CD4-positive, alpha-beta T cell (primary cell): Measurements from ENCODE around the gene ORM2. TPM values are rescaled to one million over a fixed set of nuclear protein-coding genes. Genes with fewer than 3 reads are reported as not detected.

Experiments used
- ATAC-seq: fragments of 200-7000 bp; cut with Tn5 transposase; one replicate; pipeline ENCODE4 v1.10.0; 2022; ENCODE audit warnings: mild to moderate bottlenecking; ENCODE audit not compliant: poor library complexity
- CTCF ChIA-PET: fragments of 350-600 bp; sonication (Branson Sonifier 250); formaldehyde crosslinking; loops from one replicate; lab custom pipeline; 2021; ENCODE audit warnings: antibody characterized with exemption, inconsistent platforms; lab: Charles Lee
- POLR2A ChIA-PET: fragments of 350-600 bp; sonication (Branson Sonifier 250); formaldehyde crosslinking; loops from one replicate; lab custom pipeline; 2021; ENCODE audit warnings: antibody characterized with exemption, inconsistent platforms; lab: Charles Lee
- DNase-seq, 14 experiments: peaks; one replicate each; pipeline ENCODE4 v3.0.0-alpha.2; 2013 to 2020; ENCODE audit warnings: mixed read lengths in 2 of 14
- H3K27ac ChIP-seq, 2 donors: one replicate each; pipeline versions ENCODE4 v1.5.1 to v1.7.0; 2013; ENCODE audit warnings: low read length in 2 of 2, low read depth in 1 of 2, mild to moderate bottlenecking in 1 of 2
- H3K27me3 ChIP-seq, 2 experiments: 1 replicate in 1 of 2; 2 replicates in 1 of 2; pipeline versions ENCODE4 v1.6.1 to v1.7.0; 2013; ENCODE audit warnings: low read length in 2 of 2, control low read depth in 1 of 2, mild to moderate bottlenecking in 1 of 2, moderate library complexity in 1 of 2; ENCODE audit not compliant: insufficient read depth in 2 of 2, control insufficient read depth in 1 of 2
- H3K36me3 ChIP-seq: one replicate; pipeline ENCODE4 v1.6.1; 2013; ENCODE audit warnings: low read length, control low read depth; ENCODE audit not compliant: insufficient read depth
- H3K4me1 ChIP-seq: one replicate; pipeline ENCODE4 v1.6.1; 2013; ENCODE audit warnings: low read length, control low read depth; ENCODE audit not compliant: insufficient read depth
- H3K4me3 ChIP-seq: one replicate; pipeline ENCODE4 v1.5.1; 2013; ENCODE audit warnings: mild to moderate bottlenecking, low read length, moderate library complexity
- H3K9me3 ChIP-seq, 2 experiments: 1 replicate in 1 of 2; 2 replicates in 1 of 2; pipeline versions ENCODE4 v1.6.1 to v1.7.0; 2013; ENCODE audit warnings: low read length in 2 of 2, mild to moderate bottlenecking in 2 of 2, control low read depth in 1 of 2, moderate library complexity in 1 of 2; ENCODE audit not compliant: control insufficient read depth in 1 of 2, insufficient read depth in 1 of 2
- H3K27ac Mint-ChIP-seq: one replicate; pipeline ENCODE4 v1.8.0; 2020; ENCODE audit warnings: mixed read lengths
- H3K27me3 Mint-ChIP-seq: one replicate; pipeline ENCODE4 v1.8.0; 2021; ENCODE audit warnings: mixed read lengths
- H3K36me3 Mint-ChIP-seq: one replicate; pipeline ENCODE4 v1.8.0; 2021; ENCODE audit warnings: low read depth, mixed read lengths
- H3K4me1 Mint-ChIP-seq: one replicate; pipeline ENCODE4 v1.8.0; 2021; ENCODE audit warnings: low read depth, mixed read lengths
- H3K4me3 Mint-ChIP-seq: one replicate; pipeline ENCODE4 v1.8.0; 2020; ENCODE audit warnings: mild to moderate bottlenecking, mixed read lengths
- H3K9me3 Mint-ChIP-seq: one replicate; pipeline ENCODE4 v1.8.0; 2020; ENCODE audit warnings: mixed read lengths
- intact Hi-C, 2 experiments: fragments of 100-400 bp; cut with DNase I in 1 of 2; cut with micrococcal nuclease in 1 of 2; formaldehyde crosslinking; loops; one replicate each; pipeline versions ENCODE4 v1.15.1 to v1.9.0; 2023 to 2025; cut with DNase I, micrococcal nuclease
- total RNA-seq, 174 experiments: library from RNA in 2 of 174; stranded (reverse) in 2 of 174; gene quantifications; one replicate each; pipeline ENCODE4 v1.2.3 and lab custom pipeline; 2021 to 2026
- TF ChIP-seq, protein P1 (sequence below): fragments of 200-600 bp; IDR thresholded peaks from one replicate; pipeline ENCODE4 v1.8.0; 2022; ENCODE audit warnings: antibody characterized with exemption, mild to moderate bottlenecking

The ORM2 gene
- total RNA-seq, 2 experiments from 2014 or later = not detected

DNA sequence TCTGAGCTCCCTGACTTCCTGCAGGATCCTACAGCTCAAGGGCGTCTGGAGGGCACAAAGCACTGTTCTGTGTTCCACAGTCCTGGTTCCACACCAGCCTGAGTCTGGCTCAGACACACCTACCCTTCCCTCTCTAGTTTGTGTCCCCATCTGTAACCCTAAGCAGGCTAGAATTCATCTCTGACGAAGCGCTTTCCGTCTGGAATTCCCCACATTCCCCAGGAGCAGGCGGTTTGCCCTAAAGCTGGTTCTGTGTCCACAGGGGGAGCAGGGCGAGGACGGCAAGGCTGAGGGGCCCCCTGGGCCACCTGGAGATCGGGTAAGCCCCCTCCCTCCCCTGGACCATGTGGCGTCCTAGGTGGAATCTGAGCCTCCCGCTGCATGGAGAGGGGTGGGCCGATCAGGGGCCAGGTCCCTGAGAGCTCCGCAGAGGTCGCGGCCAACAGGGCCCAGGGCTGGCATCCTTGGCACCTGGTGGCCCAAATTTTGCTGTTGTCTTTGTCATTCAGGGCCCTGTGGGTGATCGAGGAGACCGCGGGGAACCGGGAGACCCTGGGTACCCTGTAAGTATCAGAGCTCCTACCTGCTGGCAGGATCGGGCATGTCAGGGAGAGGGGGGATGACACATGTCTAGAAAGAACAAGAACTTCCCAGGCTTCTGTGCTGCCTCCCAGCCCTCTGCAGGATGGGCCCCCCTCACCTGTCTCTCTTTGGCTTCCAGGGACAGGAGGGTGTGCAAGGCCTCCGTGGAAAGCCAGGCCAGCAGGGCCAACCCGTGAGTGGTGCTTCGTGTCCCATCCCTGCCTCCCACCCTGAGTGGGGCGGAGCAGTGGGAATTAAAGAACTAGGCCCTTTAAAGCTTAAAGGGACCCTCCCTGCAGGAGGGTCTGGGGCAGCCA, 41.2 kb upstream of the ORM2 start:
- Mint-ChIP-seq H3K27ac (no peak overlapping the region), H3K36me3 (no peaks in the 10 kb centered on the region), H3K4me3 (no peak overlapping the region), H3K27me3 (peaks cover 6% of the 10 kb centered on the region), H3K4me1 (no peaks in the 10 kb centered on the region), H3K9me3 (no peaks in the 10 kb centered on the region)
- Histone ChIP-seq H3K27me3 (no peaks in the 10 kb centered on the region), H3K4me1 (peaks cover 3% of the 10 kb centered on the region), H3K27ac (no peak overlapping the region), H3K9me3 (no peaks in the 10 kb centered on the region), H3K36me3 (no peaks in the 10 kb centered on the region), H3K4me3 (no peak overlapping the region)
- POLR2A ChIA-PET = no interaction called here
- ATAC-seq (no peak), DNase-seq (peak in 1 of 14 experiments; percentile 6)
- intact Hi-C loops = no loop called here
- TF ChIP-seq, protein P1, sequence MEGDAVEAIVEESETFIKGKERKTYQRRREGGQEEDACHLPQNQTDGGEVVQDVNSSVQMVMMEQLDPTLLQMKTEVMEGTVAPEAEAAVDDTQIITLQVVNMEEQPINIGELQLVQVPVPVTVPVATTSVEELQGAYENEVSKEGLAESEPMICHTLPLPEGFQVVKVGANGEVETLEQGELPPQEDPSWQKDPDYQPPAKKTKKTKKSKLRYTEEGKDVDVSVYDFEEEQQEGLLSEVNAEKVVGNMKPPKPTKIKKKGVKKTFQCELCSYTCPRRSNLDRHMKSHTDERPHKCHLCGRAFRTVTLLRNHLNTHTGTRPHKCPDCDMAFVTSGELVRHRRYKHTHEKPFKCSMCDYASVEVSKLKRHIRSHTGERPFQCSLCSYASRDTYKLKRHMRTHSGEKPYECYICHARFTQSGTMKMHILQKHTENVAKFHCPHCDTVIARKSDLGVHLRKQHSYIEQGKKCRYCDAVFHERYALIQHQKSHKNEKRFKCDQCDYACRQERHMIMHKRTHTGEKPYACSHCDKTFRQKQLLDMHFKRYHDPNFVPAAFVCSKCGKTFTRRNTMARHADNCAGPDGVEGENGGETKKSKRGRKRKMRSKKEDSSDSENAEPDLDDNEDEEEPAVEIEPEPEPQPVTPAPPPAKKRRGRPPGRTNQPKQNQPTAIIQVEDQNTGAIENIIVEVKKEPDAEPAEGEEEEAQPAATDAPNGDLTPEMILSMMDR = no peak
- CTCF ChIA-PET = no interaction called here

DNA sequence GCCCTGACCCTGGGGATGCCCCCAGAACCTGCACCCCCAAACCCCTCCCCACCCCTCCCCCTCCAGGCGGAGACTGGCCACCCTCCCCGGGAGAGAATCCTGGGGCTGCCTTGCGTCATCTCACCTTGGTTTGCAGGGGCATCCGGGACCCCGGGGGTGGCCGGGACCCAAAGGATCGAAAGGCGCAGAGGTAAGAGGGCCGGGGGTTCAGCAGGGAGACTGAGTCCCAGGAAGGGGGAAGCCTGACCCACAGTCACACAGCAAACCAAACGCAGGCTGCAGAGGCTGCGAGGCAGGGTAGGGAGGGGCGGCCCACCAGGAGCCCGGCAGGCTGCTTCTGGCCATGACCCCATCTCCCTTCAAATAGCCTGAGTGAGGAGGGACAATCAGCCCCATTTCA, 40.6 kb upstream of the ORM2 start:
- Mint-ChIP-seq H3K4me1 (no peaks in the 10 kb centered on the region), H3K27me3 (peaks cover 6% of the 10 kb centered on the region), H3K9me3 (no peaks in the 10 kb centered on the region), H3K36me3 (no peaks in the 10 kb centered on the region), H3K4me3 (no peak overlapping the region), H3K27ac (no peak overlapping the region)
- intact Hi-C loops = no loop called here
- peak in 2 of 14 experiments; percentile 3 to 16 for DNase-seq
- Histone ChIP-seq H3K27ac (no peak overlapping the region), H3K4me3 (no peak overlapping the region), H3K27me3 (no peaks in the 10 kb centered on the region), H3K9me3 (peaks cover 0 to 4% of the 10 kb centered on the region in 2 experiments), H3K4me1 (peaks cover 3% of the 10 kb centered on the region), H3K36me3 (no peaks in the 10 kb centered on the region)
- ChIA-PET POLR2A (no interaction called here), CTCF (no interaction called here)
- ATAC-seq = no peak
- TF ChIP-seq, protein P1 = no peak

GRCh38 chr9:114289571-114290481, 39.8 kb upstream of the ORM2 start:
- H3K27me3 Mint-ChIP-seq = peaks cover 6% of the 10 kb centered on the region
- H3K27me3 ChIP-seq = no peaks in the 10 kb centered on the region
- intact Hi-C loops = loop anchor here in 1 of 2 experiments (1.0 to 2.0 kb wide), 2 partner anchors 181 to 208 kb away; no protein-coding TSS in a partner anchor
- H3K4me1 ChIP-seq = peaks cover 3% of the 10 kb centered on the region
- POLR2A ChIA-PET = no interaction called here
- H3K4me1 Mint-ChIP-seq = no peaks in the 10 kb centered on the region
- H3K27ac Mint-ChIP-seq = no peak overlapping the region
- no peaks in the 10 kb centered on the region for H3K36me3 Mint-ChIP-seq
- CTCF ChIA-PET = no interaction called here
- TF ChIP-seq, protein P1 = no peak
- H3K9me3 ChIP-seq = peaks cover 4% of the 10 kb centered on the region in 2 experiments
- no peaks in the 10 kb centered on the region for H3K9me3 Mint-ChIP-seq
- no peak overlapping the region for H3K27ac ChIP-seq
- ATAC-seq = no peak
- H3K4me3 ChIP-seq = no peak overlapping the region
- no peak overlapping the region for H3K4me3 Mint-ChIP-seq
- peak in 3 of 14 experiments; percentile 0 to 16 (median 8) for DNase-seq
- H3K36me3 ChIP-seq = no peaks in the 10 kb centered on the region
